Activated naive CD4-positive, alpha-beta T cell treated with anti-CD3 and anti-CD28 coated beads, Interleukin-2, amount 50 U/mL, for 72 hours (primary cell): ENCODE measurements around the gene DOCK3. TPM values are rescaled to one million over a fixed set of nuclear protein-coding genes. Genes with fewer than 3 reads are reported as not detected.

Source experiments
- ATAC-seq, 2 donors: fragments of 150-1000 bp; cut with Tn5 transposase; 2 replicates each; pipeline ENCODE4 v1.10.0; 2021; ENCODE audit warnings: mild to moderate bottlenecking in 2 of 2, moderate library complexity in 2 of 2
- DNase-seq, 2 donors: peaks; one replicate each; pipeline ENCODE4 v3.0.0; 2021 to 2022; ENCODE audit warnings: low spot score in 2 of 2
- H3K27ac Mint-ChIP-seq, 2 donors: one replicate each; pipeline ENCODE4 v1.8.0; 2022; ENCODE audit warnings: mild to moderate bottlenecking in 2 of 2, mixed read lengths in 2 of 2
- H3K36me3 Mint-ChIP-seq, 2 donors: one replicate each; pipeline ENCODE4 v1.8.0; 2022; ENCODE audit warnings: mixed read lengths in 2 of 2
- H3K9me3 Mint-ChIP-seq, 2 donors: one replicate each; pipeline ENCODE4 v1.8.0; 2022; ENCODE audit warnings: mixed read lengths in 2 of 2
- total RNA-seq, 2 donors: library from RNA; stranded (reverse); gene quantifications; one replicate each; pipeline ENCODE4 v1.2.3, GENCODE V29; 2022

Gene DOCK3
- total RNA-seq, 2 donors from 2014 or later = 4.1 to 4.8 TPM

GRCh38 chr3:51395493-51396213, 720.9 kb downstream of the DOCK3 start:
- DNase-seq = no peak
- Mint-ChIP-seq H3K9me3 (no peaks in the 10 kb centered on the region), H3K27ac (peak overlapping the region; percentile 79 to 95), H3K36me3 (peaks cover 25 to 26% of the 10 kb centered on the region in 2 donors)
- no peak for ATAC-seq

GRCh38 chr3:51396401-51396800, 721.7 kb downstream of the DOCK3 start:
- DNase-seq (no peak), ATAC-seq (no peak)
- no peaks in the 10 kb centered on the region for H3K9me3 Mint-ChIP-seq
- H3K27ac Mint-ChIP-seq = peak overlapping the region; percentile 79 to 89
- H3K36me3 Mint-ChIP-seq = peaks cover 25 to 26% of the 10 kb centered on the region in 2 donors

- H3K9me3 Mint-ChIP-seq = no peaks in the 10 kb centered on the region
- DNase-seq (no peak), ATAC-seq (no peak)
- H3K36me3 Mint-ChIP-seq = peaks cover 24 to 25% of the 10 kb centered on the region in 2 donors
- H3K27ac Mint-ChIP-seq = peak overlapping the region in 1 of 2 donors; percentile 19
Observed at GRCh38 chr3:51397392-51397791, 722.7 kb downstream of the DOCK3 start.

- no peaks in the 10 kb centered on the region for H3K9me3 Mint-ChIP-seq
- H3K36me3 Mint-ChIP-seq = peaks cover 10 to 17% of the 10 kb centered on the region in 2 donors
- no peak for ATAC-seq
- DNase-seq = no peak
- peak overlapping the region; percentile 23 to 63 for H3K27ac Mint-ChIP-seq
Observed at GRCh38 chr3:51398595-51399310, 724.0 kb downstream of the DOCK3 start.

- DNase-seq (no peak), ATAC-seq (no peak)
- H3K27ac Mint-ChIP-seq = peak overlapping the region; percentile 7 to 48
- H3K36me3 Mint-ChIP-seq = peaks cover 0 to 2% of the 10 kb centered on the region in 2 donors
- no peaks in the 10 kb centered on the region for H3K9me3 Mint-ChIP-seq
Observed at GRCh38 chr3:51400166-51400565, 725.4 kb downstream of the DOCK3 start.

GRCh38 chr3:51401735-51402134, 727.0 kb downstream of the DOCK3 start:
- Mint-ChIP-seq H3K36me3 (peaks cover 0 to 5% of the 10 kb centered on the region in 2 donors), H3K27ac (no peak overlapping the region), H3K9me3 (no peaks in the 10 kb centered on the region)
- DNase-seq (no peak), ATAC-seq (no peak)

- Mint-ChIP-seq H3K36me3 (peaks cover 0 to 7% of the 10 kb centered on the region in 2 donors), H3K27ac (peak overlapping the region; percentile 14 to 19), H3K9me3 (no peaks in the 10 kb centered on the region)
- no peak for DNase-seq
- no peak for ATAC-seq
Observed at GRCh38 chr3:51403675-51404074, 728.9 kb downstream of the DOCK3 start.

- Mint-ChIP-seq H3K27ac (peak overlapping the region in 1 of 2 donors; percentile 26), H3K9me3 (no peaks in the 10 kb centered on the region), H3K36me3 (peaks cover 7 to 15% of the 10 kb centered on the region in 2 donors)
- DNase-seq (no peak), ATAC-seq (no peak)
Observed at GRCh38 chr3:51408021-51408420, 733.3 kb downstream of the DOCK3 start.

GRCh38 chr3:51408813-51409212, 734.1 kb downstream of the DOCK3 start:
- H3K9me3 Mint-ChIP-seq = no peaks in the 10 kb centered on the region
- H3K36me3 Mint-ChIP-seq = peaks cover 7 to 15% of the 10 kb centered on the region in 2 donors
- ATAC-seq (no peak), DNase-seq (no peak)
- peak overlapping the region; percentile 24 to 26 for H3K27ac Mint-ChIP-seq

- DNase-seq = no peak
- no peak for ATAC-seq
- peak overlapping the region in 1 of 2 donors; percentile 65 for H3K27ac Mint-ChIP-seq
- peaks cover 6 to 11% of the 10 kb centered on the region in 2 donors for H3K36me3 Mint-ChIP-seq
- H3K9me3 Mint-ChIP-seq = no peaks in the 10 kb centered on the region
Observed at GRCh38 chr3:51422211-51422610, 747.5 kb downstream of the DOCK3 start.

GRCh38 chr3:51426921-51427320, 752.2 kb downstream of the DOCK3 start:
- no peak for ATAC-seq
- DNase-seq = no peak
- Mint-ChIP-seq H3K9me3 (no peaks in the 10 kb centered on the region), H3K27ac (no peak overlapping the region), H3K36me3 (peaks cover 6 to 10% of the 10 kb centered on the region in 2 donors)

- ATAC-seq = no peak
- Mint-ChIP-seq H3K9me3 (no peaks in the 10 kb centered on the region), H3K36me3 (peaks cover 5 to 6% of the 10 kb centered on the region in 2 donors), H3K27ac (no peak overlapping the region)
- no peak for DNase-seq
Observed at GRCh38 chr3:51429138-51429537, 754.4 kb downstream of the DOCK3 start.

Other genes with a start within 250 kb of the DOCK3 start
- 1 to 10 TPM; 2.4 to 3.0 TPM for gene CACNA2D2, start 171.3 kb upstream of the DOCK3 start, total RNA-seq
- 10 to 100 TPM; 21.4 to 42.4 TPM for gene C3orf18, start 107.2 kb upstream of the DOCK3 start, total RNA-seq
- gene HEMK1, start 105.4 kb upstream of the DOCK3 start, total RNA-seq = 10 to 100 TPM; 69.7 to 74.6 TPM
- 100 to 1,000 TPM; 222 to 258 TPM for gene CISH, start 63.2 kb upstream of the DOCK3 start, total RNA-seq
- 100 to 1,000 TPM in 1 of 2 donors, 10 to 100 TPM in 1; 94.3 to 153 TPM for gene MAPKAPK3, start 57.8 kb upstream of the DOCK3 start, total RNA-seq